ENCODE measurements around the gene CIAO3. TPM values are rescaled to one million over a fixed set of nuclear protein-coding genes. Genes with fewer than 3 reads are reported as not detected.

CIAO3 gene
- total and polyA plus RNA-seq, 10 of the 15 experiments (the other 5 are each of a cell fraction or from before 2014, with no cell fraction given), result 1.4 to 37.5 (median 30.8) TPM

- in situ Hi-C loops (cut with MboI) (no loop called here), intact Hi-C loops (cut with micrococcal nuclease; ENCODE audit: unreplicated experiment) (no loop called here)
- Histone ChIP-seq H2AFZ (ENCODE audit: control insufficient read depth, low read depth, low read length) (no peak overlapping the region; the same call in 1 of the 2 replicates), H3K4me3 (peak overlapping the region; percentile 65; the same call in 1 of the 2 replicates), H4K20me1 (ENCODE audit: control insufficient read depth, insufficient read depth) (no peaks in the 10 kb centered on the region), H3K79me2 (ENCODE audit: control insufficient read depth, insufficient read depth, low read length) (no peaks in the 10 kb centered on the region; the same call in 1 of the 2 replicates), H3K9me3 (replicated peaks; ENCODE audit: control insufficient read depth, insufficient read depth, low read length) (no peaks in the 10 kb centered on the region), H3K27me3 (replicated peaks in 1 of 2; ENCODE audit: control insufficient read depth in 2 of 2, insufficient read depth in 2 of 2, low read length in 1 of 2) (no peaks in the 10 kb centered on the region), H3K36me3 (ENCODE audit: control insufficient read depth in 2 of 2, insufficient read depth in 2 of 2, low read length in 1 of 2) (peaks cover 2% of the 10 kb centered on the region in 2 experiments; a peak in 3 of 4 replicates), H3K4me2 (ENCODE audit: control insufficient read depth, insufficient read depth) (peak overlapping the region; percentile 90), H3K9ac (ENCODE audit: control insufficient read depth, insufficient read depth, low read length) (peak overlapping the region; percentile 73; the same call in 1 of the 2 replicates), H3K4me1 (ENCODE audit: control insufficient read depth, insufficient read depth, low read length) (peaks cover 13% of the 10 kb centered on the region), H3K27ac (ENCODE audit: control insufficient read depth, insufficient read depth) (no peak overlapping the region)
- FAIRE-seq (no peak), DNase-seq (ENCODE audit: low read depth, low spot score) (no peak), ATAC-seq (peak; percentile 68)
- RAD21 ChIA-PET (ENCODE audit: unreplicated experiment), result interaction anchor here (0.7 to 1.5 kb wide), 5 partner anchors 8 to 995 kb away, joined by 3 to 8 read pairs (median 4); partner anchors contain the start of genes CHTF18 and RPUSD1
- BruUV-seq (replicated peaks), result no TSS peak
- SMC1A ChIA-PET (ENCODE audit: uncharacterized antibody, unreplicated experiment), result interaction anchor here (0.8 kb wide), 1 partner anchor 9 kb away, joined by 4 read pairs; no protein-coding TSS in a partner anchor
- POLR2A ChIA-PET, result interaction anchor here (1.1 to 6.3 kb wide), 4 partner anchors 8 to 92 kb away, joined by 3 to 60 read pairs (median 7); partner anchors contain the start of gene CIAO3
- WGBS (ENCODE audit: insufficient coverage, insufficient replicate concordance, low lambda C conversion rate, missing lambda C conversion rate), result under 1% methylated on average over 49 of the region's 80 CpGs
- CTCF ChIA-PET, result no interaction called here
- no peak for TF ChIP-seq HDAC2 (IDR thresholded peaks at IDR 0.05)
- peak; percentile 64; the same call in 1 of the 2 replicates for TF ChIP-seq SMARCA5 (IDR thresholded peaks at IDR 0.05)
- no peak for TF ChIP-seq TCF7 (IDR thresholded peaks at IDR 0.05; ENCODE audit: borderline replicate concordance)
- TF ChIP-seq ZNF274 (IDR thresholded peaks at IDR 0.05; ENCODE audit: insufficient read depth, insufficient read length), result no peak
- TF ChIP-seq ZNF687 (IDR thresholded peaks at IDR 0.05), result peak; percentile 60; the same call in 1 of the 2 replicates
- no peak for TF ChIP-seq CUX1 (IDR thresholded peaks at IDR 0.05; ENCODE audit: insufficient replicate concordance, low read depth, low read length)
- TF ChIP-seq SIN3A (IDR thresholded peaks at IDR 0.05; ENCODE audit: low read depth, low read length), result 0 out of 2 replicates have a peak, but pooled peaks have one; percentile 45
- TF ChIP-seq IKZF1 (conservative IDR thresholded peaks at IDR 0.05), result peak; percentile 29; the same call in 1 of the 2 replicates
- 0 out of 2 replicates have a peak, but pooled peaks have one; percentile 16 for TF ChIP-seq TCF3 (IDR thresholded peaks at IDR 0.05; ENCODE audit: borderline replicate concordance, insufficient read depth, low read depth, low read length)
- TF ChIP-seq RAD51 (IDR thresholded peaks at IDR 0.05), result no peak
- no peak for TF ChIP-seq PAX5 (IDR thresholded peaks at IDR 0.05; ENCODE audit: borderline replicate concordance, low read depth, low read length)
- no peak for TF ChIP-seq MLLT1 (IDR thresholded peaks at IDR 0.05)
- TF ChIP-seq NBN (IDR thresholded peaks at IDR 0.05), result no peak
These were observed 12.5 kb downstream of the CIAO3 start for GRCh38 chr16:728131-728889.

Data from GM12878 (cell line).